Fibroblast of lung (primary cell): Measurements from ENCODE around the gene PIM3.

Source experiments
- CTCF ChIP-seq, 2 donors: IDR thresholded peaks in 1 of 2; conservative IDR thresholded peaks in 1 of 2; 1 replicate in 1 of 2; 2 replicates in 1 of 2; pipeline ENCODE4 v1.5.1; 2011 to 2012; ENCODE audit warnings: low read length in 2 of 2, control low read depth in 1 of 2, inconsistent platforms in 1 of 2, low read depth in 1 of 2, mild to moderate bottlenecking in 1 of 2
- EZH2 ChIP-seq: IDR thresholded peaks from 2 replicates; pipeline ENCODE4 v1.5.1; 2012; ENCODE audit warnings: low read length, control low read depth, mild to moderate bottlenecking; ENCODE audit errors: missing control alignments

- TF ChIP-seq CTCF (conservative IDR thresholded peaks at IDR 0.05 in 1 of 2, IDR thresholded peaks at IDR 0.05 in 1 of 2; ENCODE audit: low read depth in 1 of 2, low read length in 2 of 2) (no peak), EZH2 (no peak)
These were observed 44.3 kb downstream of the PIM3 start for GRCh38 chr22:50004918-50005317.
